GM12878 (cell line): Measurements from ENCODE around the gene ZNF790. TPM values are rescaled to one million over a fixed set of nuclear protein-coding genes. Genes with fewer than 3 reads are reported as not detected.

ENCODE experiments used
- BCL3 ChIP-seq: IDR thresholded peaks from 2 replicates; pipeline ENCODE4 v1.6.1; 2011; ENCODE audit warnings: borderline replicate concordance, low read depth, mild to moderate bottlenecking, moderate library complexity, low read length; ENCODE audit not compliant: insufficient read depth, poor library complexity, severe bottlenecking
- BHLHE40 ChIP-seq, 2 experiments: fragments of 450-650 bp in 1 of 2; IDR thresholded peaks; 2 replicates each; pipeline ENCODE4 v1.6.1; 2011 to 2017; ENCODE audit warnings: low read depth in 2 of 2, borderline replicate concordance in 1 of 2, improper control_type of control experiment in 1 of 2, low read length in 1 of 2, mild to moderate bottlenecking in 1 of 2
- CBX3 ChIP-seq: fragments of 200-600 bp; sonication (generic); IDR thresholded peaks from 2 replicates; pipeline ENCODE4 v1.6.1; 2016; ENCODE audit warnings: low read depth, borderline replicate concordance
- CEBPB ChIP-seq, 2 experiments: fragments of 150-350 bp in 1 of 2; IDR thresholded peaks; 2 replicates each; pipeline ENCODE4 v1.6.1; 2012 to 2014; ENCODE audit warnings: low read depth in 2 of 2, low read length in 2 of 2, borderline replicate concordance in 1 of 2, inconsistent platforms in 1 of 2
- CHD2 ChIP-seq: IDR thresholded peaks from 2 replicates; pipeline ENCODE4 v1.6.1; 2011; ENCODE audit warnings: low read depth, low read length, improper control_type of control experiment, borderline replicate concordance
- CREM ChIP-seq: IDR thresholded peaks from 2 replicates; pipeline ENCODE4 v1.6.1; 2014; ENCODE audit warnings: antibody characterized with exemption, low read depth
- EP300 ChIP-seq, 2 experiments: fragments of 150-350 bp in 1 of 2; IDR thresholded peaks; 2 replicates each; pipeline ENCODE4 v1.6.1; 2011 to 2012; ENCODE audit warnings: low read depth in 2 of 2, low read length in 2 of 2, borderline replicate concordance in 1 of 2, improper control_type of control experiment in 1 of 2, inconsistent platforms in 1 of 2; ENCODE audit not compliant: control insufficient read depth in 1 of 2
- EZH2 ChIP-seq: IDR thresholded peaks from 2 replicates; pipeline ENCODE4 v1.6.1; 2012; ENCODE audit warnings: low read depth, mild to moderate bottlenecking, control low read depth, inconsistent platforms, low read length, borderline replicate concordance; ENCODE audit not compliant: control insufficient read depth
- GATAD2B ChIP-seq: fragments of 450-650 bp; conservative IDR thresholded peaks from 2 replicates; pipeline ENCODE4 v1.6.1; 2017; ENCODE audit warnings: low read depth, mild to moderate bottlenecking, moderate library complexity
- HCFC1 ChIP-seq: fragments of 150-350 bp; IDR thresholded peaks from 2 replicates; pipeline ENCODE4 v1.6.1; 2014; ENCODE audit warnings: low read length
- HDGF ChIP-seq: fragments of 450-650 bp; IDR thresholded peaks from 2 replicates; pipeline ENCODE4 v1.6.1; 2016; ENCODE audit warnings: antibody characterized with exemption
- NKRF ChIP-seq: fragments of 450-650 bp; conservative IDR thresholded peaks from 2 replicates; pipeline ENCODE4 v1.6.1; 2017; ENCODE audit warnings: mild to moderate bottlenecking, moderate library complexity
- NR2F1 ChIP-seq: fragments of 450-650 bp; conservative IDR thresholded peaks from 2 replicates; pipeline ENCODE4 v1.6.1; 2017; ENCODE audit warnings: mild to moderate bottlenecking
- PAX5 ChIP-seq: IDR thresholded peaks from 2 replicates; pipeline ENCODE4 v1.6.1; 2011; ENCODE audit warnings: low read depth, low read length, borderline replicate concordance
- PAX8 ChIP-seq: fragments of 450-650 bp; IDR thresholded peaks from 2 replicates; pipeline ENCODE4 v1.6.1; 2017; ENCODE audit warnings: mild to moderate bottlenecking, moderate library complexity
- PKNOX1 ChIP-seq: fragments of 450-650 bp; IDR thresholded peaks from 2 replicates; pipeline ENCODE4 v1.6.1; 2016; ENCODE audit warnings: mild to moderate bottlenecking
- POLR2AphosphoS2 ChIP-seq: IDR thresholded peaks from 2 replicates; pipeline ENCODE4 v1.6.1; 2011; ENCODE audit warnings: low read depth, mild to moderate bottlenecking, low read length, improper control_type of control experiment, moderate library complexity
- ZBTB33 ChIP-seq: fragments of 450-650 bp; IDR thresholded peaks from 2 replicates; pipeline ENCODE4 v1.6.1; 2017; ENCODE audit warnings: mild to moderate bottlenecking
- polyA plus RNA-seq, 11 experiments: library from polyadenylated mRNA; depleted of rRNA in 4 of 11; unstranded in 6 of 11; stranded (reverse) in 5 of 11; fragments of >200 nt; fragmentation: Nextera tagmentation in 4 of 11; fragmentation: Illumina TruSeq in 1 of 11; extraction: Ambion mirVana in 4 of 11; extraction: Trizol in 1 of 11; gene quantifications; 1 replicate in 1 of 11; 2 replicates in 10 of 11; pipeline versions ENCODE4 v1.2.1 to v1.2.3, GENCODE V29; 2011 to 2016; ENCODE audit warnings: inconsistent platforms in 2 of 11, missing spikeins in 2 of 11, low read depth in 1 of 11
- total RNA-seq, 4 experiments: library from RNA; depleted of rRNA in 3 of 4; stranded (reverse); fragments of >200 nt in 3 of 4; fragmentation: Illumina TruSeq in 1 of 4; extraction: Trizol in 1 of 4; gene quantifications; 2 replicates each; pipeline versions ENCODE4 v1.2.1 to v1.2.3, GENCODE V29; 2013 to 2021

ZNF790 gene
- total and polyA plus RNA-seq, 10 of the 15 experiments (the other 5 are each of a cell fraction or from before 2014, with no cell fraction given): 0.87 to 5.2 (median 2.9) TPM

GRCh38 chr19:36849701-36850558, 11.7 kb upstream of the ZNF790 start (continued):
- TF ChIP-seq BCL3 (peak; percentile 25), NR2F1 (peak; percentile 41; the same call in 1 of the 2 replicates), PAX8 (no peak), EP300 (IDR thresholded peaks at IDR 0.05; ENCODE audit: borderline replicate concordance in 1 of 2, control insufficient read depth in 1 of 2, low read depth in 2 of 2, low read length in 2 of 2) (0 out of 4 replicates have a peak, but pooled peaks of 1 of the 2 experiments have one; percentile 32), ZBTB33 (no peak), CBX3 (no peak), BHLHE40 (IDR thresholded peaks at IDR 0.05; ENCODE audit: borderline replicate concordance in 1 of 2, low read depth in 2 of 2, low read length in 1 of 2) (0 out of 4 replicates have a peak, but pooled peaks of 1 of the 2 experiments have one; percentile 14), CREM (no peak), PAX5 (no peak), CHD2 (0 out of 2 replicates have a peak, but pooled peaks have one; percentile 23), NKRF (no peak; the same call in 1 of the 2 replicates), HDGF (peak; percentile 97), GATAD2B (no peak), PKNOX1 (peak; percentile 29; the same call in 1 of the 2 replicates), HCFC1 (peak; percentile 82), POLR2AphosphoS2 (0 out of 2 replicates have a peak, but pooled peaks have one; percentile 24), EZH2 (no peak), CEBPB (IDR thresholded peaks at IDR 0.05; ENCODE audit: borderline replicate concordance in 1 of 2, low read depth in 2 of 2, low read length in 2 of 2) (no peak)
